Kasumi-1 (cell line): Measurements from ENCODE around the gene CYSTM1.

Experiments
- DNase-seq, 2 experiments: peaks; one replicate each; lab custom pipeline; 2025; lab: John Stamatoyannopoulos, UW

CYSTM1 gene

DNA sequence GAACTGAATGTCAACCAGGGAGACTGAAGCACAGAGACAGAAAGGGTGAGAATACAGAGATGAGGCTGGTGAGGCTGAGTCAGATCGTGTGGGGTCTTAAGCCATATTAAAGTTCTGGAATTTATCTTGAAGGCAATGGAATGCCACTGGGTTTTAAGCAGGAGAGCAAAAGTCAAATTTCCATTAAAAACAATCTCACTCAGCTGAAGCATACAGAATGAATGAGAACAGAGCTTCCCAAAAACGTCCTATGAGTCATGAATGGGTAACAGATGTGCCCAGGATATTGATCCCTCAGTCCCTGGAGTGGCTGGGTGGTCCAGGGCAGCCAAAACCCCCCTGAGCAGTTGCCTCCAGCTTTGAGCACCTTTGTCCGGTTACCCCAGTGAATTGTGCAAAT, 83.0 kb downstream of the CYSTM1 start:
- no peak for DNase-seq

DNA sequence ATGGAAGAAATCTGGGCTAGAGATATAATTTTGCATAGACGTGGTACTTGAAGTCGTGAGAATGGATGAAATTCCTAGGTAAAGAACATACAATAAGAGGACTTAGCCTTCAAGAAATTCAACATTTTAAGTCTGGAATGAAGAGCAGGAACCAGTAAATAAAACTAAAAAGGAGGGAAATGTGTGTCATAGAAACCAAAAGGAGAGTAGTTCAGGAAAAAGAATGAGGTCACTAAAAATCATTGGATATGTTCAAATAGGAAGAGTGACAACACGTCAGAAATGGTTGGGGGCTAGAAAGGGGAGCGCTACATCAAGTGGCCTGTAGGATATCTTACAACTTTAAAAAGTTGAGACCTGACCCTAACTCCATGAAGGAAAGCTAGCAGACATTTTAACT, 83.9 kb downstream of the CYSTM1 start:
- DNase-seq = no peak

DNA sequence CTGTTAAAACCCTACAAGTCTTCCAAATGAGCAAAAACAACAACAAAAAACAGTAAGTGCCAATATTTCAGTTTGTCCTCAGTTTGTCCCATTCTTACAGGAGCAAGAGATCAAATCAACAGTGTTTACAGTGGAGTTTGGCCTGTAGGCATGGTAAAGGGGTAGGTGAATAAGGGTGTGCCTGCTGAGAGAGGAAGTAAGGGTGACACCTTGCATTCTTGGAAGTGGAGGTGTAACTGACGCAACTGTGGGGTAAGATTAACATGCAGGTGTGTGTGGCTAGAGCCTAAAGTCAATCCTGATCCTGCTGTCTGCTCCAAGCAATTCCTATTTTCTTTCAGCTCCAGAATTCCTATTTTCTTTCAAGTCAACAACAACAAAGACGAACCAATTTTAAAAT, 84.5 kb downstream of the CYSTM1 start:
- no peak for DNase-seq

DNA sequence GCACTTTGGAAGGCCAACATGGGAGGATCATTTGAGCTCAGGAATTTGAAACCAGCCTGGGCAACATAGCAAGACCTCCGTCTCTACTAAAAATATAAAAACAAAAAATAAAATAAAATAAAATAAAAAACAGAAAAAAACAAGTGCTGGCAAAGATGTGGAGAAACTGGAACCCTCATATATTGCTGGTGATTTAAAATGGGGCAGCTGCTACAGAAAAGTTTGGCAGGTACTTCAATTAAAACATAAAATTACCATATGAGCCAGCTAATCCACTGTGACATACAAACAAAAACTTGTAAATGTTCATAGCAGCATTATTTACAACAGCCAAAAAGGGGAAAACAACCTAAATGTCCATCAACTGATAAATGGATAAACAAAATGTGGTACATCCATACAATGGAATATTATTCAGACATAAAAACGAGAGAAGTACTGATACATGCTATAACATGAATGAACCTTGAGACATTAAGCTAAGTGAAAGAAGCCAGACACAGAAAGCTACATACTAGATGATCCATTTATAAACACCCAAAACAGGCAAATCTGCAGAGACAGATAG, 85.2 kb downstream of the CYSTM1 start:
- no peak for DNase-seq

DNA sequence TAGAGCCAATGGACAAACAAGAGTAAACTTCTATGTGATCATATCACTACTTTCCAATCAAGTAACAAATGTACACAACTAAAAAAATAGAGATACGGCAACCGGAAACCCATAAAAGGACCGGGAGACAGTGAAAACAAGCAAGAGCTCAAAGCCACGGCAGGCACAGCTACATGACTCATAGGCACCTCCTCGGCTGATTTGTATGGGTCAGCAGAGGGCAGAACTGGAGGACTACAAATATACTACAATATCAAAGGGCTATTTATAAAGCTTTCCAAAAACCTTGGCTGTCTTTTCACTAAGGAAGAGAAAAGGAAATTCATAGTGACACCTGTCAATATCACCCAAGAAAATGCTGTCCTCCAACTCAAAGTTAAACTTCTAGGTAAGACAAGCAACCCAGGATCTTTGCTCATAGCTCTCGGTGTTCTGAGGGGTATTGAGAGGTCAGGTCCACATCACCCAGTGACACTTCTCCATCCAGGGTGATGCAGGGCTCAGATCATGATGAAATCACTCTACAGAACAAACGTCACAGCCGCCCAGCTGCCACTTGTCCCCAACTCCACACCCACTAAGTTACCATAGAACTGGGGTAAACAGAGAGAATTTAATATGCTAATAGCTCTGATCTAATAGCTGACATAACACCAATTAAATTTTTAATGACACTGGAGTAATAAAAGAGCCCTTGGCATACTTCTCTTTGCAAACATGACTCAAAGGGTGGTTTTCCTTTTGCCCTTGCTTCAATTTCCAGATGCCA, 86.6 kb downstream of the CYSTM1 start:
- DNase-seq = peak; percentile 43 to 62

DNA sequence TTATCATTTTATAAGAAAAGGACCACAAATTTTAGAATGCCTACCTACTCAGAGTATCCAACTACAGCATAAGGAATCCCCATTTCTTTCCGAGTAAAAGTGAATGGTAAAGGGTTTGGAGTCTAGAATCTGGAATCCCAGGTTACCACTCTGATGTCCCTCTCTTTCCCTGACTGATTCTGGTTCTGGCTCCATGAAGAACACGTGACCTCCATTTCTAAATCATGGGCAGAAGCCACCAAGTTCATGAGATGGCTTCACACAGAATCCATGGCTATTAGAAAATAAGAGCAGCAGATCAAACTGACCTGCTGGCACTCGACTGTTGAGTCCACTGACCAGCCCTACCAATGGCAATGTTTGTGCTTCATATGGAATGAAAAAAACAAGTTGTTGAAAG, 87.2 kb downstream of the CYSTM1 start:
- no peak for DNase-seq

DNA sequence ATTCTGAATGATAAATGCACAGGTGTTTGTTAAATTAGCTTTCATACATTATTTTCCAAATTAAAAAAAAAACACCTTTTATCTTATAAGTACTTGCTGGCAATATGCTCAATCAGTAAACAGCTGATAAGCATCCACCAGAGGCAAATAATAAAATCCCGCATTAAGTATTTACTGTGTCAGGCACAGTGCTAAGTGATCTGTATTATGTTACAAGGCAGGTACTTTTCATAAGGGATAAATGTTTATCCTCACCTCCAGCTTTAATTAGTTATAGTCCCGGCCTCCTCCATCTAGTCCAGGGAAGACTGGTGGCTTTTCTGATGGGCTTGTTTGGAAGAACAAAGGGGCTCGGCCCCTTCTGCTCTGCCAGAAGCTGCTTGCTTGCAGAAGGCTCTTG, 87.9 kb downstream of the CYSTM1 start:
- no peak for DNase-seq

DNA sequence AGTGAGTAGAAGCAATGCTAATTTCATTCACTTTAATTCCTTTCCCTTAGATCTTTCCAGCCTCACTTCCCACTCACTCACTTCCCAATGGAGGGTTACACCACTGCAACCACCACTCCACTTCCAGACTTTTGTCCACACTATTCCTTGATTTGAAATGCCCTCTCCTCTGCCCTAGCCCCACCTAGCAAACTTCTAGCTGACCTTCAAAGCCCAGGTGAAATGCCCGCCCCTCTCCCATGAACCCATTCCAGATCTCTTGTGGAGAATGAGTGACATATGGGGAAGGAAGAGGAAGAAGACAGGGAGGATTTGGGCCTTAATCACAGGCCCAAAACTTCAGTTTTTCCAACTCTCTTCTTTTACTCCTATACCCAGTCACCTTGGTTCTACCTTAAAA, 90.9 kb downstream of the CYSTM1 start:
- no peak for DNase-seq

DNA sequence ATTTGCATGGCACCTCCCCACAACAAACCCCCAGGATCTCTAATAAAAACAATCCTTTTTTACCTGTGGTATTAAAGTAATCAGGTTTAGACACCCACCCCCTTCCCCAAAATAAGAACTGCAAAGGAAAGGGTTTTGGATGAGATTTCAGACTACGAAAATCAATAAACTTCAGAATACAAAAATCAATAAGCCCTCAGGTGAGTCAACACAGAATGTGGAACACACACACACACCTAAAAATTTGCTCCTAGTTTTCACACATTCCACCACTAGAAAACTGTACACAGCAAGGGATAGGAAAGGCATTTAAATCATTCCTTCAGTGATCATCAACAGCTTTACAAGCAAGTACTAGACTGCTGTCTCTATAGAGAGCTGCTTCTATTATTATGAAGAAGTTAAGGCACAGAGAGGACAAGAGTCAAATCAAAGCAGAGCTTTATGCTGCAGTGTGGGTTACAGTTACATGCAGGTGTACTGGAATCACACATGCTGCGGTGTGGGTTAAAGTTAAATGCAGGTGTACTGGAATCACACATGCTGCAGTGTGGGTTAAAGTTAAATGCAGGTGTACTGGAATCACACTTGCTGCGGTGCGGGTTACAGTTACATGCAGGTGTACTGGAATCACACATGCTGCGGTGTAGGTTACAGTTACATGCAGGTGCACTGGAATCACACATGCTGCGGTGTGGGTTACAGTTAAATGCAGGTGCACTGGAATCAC, 91.6 kb downstream of the CYSTM1 start:
- no peak for DNase-seq

DNA sequence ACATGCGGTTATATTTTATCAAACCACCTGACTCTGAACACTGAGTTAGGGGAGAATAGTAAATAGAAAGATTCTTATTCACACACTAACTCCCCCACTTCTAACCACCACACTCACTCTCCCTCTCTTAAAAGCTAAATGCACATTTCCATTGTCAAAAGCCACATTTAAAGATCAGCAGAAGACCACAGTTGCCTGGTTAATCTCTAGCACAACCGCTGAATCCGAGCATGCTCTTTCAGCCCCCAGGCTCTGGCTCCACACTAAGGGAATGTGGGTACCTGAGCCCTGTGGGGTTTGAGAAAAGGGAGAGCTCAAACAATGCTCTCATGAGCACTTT, 92.2 kb downstream of the CYSTM1 start:
- DNase-seq = no peak

DNA sequence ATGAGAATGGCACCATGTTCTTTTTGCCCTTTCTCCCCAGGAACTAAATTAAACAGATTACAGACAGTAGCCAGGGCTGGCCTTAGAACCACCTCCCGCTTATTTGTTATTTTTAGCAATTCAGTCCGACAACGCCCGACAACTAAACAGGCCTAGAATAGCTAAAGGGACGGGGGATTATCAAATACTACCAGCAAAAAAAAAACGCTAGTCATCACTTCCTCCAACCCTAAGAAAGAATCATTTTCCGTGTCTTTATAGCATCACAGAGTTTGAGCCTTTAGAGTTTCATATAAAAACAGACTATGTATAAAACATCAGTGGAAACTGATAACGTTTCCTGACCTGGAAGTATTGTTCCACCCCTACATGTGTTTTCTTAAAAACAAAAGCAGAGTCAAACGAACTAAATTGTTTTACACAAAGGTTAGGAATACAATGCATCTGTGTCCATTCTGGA, 92.6 kb downstream of the CYSTM1 start:
- no peak for DNase-seq

DNA sequence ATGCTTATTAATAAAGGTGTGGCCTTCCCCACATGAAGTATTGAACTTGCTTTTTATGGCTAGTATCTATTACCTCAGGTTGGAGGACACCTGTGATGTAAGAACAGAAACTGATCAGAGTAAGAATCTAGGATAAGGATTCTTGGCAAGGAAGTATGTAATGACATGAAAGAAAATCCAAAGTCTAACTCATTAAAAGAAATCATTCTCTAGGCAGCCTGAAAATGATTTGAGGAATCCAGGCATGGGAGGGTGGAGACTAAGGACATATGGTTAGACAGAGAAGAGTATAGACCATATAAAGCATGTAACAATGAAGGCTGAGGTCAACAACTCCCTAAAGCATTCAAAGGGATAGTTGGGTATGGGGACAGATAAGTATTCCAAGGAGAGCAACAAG, 95.0 kb downstream of the CYSTM1 start:
- no peak for DNase-seq

DNA sequence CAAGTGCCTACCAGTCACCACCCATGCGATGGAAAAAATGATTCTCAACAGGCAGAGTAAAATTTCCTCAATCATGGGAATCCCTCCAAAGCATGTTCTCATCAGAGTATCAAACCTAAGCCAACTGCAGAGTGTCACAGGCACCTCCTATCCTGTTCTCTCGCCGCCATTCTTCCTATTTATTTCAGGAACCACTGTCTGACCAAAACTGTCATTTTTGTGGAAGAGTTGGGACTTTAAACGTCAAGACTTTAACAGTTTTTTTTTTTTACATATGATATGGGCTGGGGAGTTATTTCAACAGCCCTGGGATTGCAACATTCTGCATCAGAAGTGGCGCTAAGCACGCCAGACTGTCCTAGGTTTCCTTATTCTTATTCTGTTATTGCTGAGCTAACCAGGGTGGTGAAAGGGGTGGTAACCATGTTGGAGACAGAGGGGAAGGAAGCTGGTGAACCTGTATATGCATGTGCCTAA, 98.5 kb downstream of the CYSTM1 start:
- peak; percentile 90 to 92 for DNase-seq

DNA sequence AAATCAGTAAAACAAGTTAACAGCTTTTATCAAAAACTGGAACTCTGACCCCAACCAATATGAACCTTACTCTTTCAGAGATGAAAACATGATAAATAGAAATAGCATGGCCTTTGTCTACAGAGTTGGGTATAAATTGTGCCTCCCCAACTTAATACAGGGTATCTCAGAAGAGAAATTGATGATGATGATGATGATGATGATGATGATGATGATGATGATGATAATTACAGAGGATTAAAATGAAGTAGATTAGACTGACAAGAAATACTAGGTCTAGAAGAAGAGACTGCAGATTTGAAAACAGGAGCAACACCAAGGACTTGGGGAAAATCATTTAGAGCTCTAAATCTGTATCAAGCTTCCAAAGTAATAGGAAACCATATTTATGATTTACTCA, 100.8 kb downstream of the CYSTM1 start:
- DNase-seq = no peak

DNA sequence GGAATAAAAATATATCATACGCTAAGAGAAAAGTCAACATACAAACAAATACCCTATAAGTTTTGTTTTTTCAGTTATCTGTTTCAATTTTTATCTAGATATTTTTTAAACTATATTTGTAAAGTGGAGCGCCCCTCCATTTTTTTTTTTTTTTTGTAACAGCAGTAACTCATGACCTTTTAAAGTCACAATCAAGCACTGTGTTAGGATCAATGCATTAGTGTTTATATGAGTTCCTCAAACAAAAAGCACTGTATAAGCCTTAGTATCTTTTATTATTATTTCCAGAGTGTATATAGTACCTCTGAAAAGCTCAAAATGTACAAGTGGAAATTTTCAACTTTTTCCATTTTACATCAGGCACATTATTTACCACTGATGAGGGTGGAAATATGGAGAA, 107.3 kb downstream of the CYSTM1 start:
- no peak for DNase-seq

DNA sequence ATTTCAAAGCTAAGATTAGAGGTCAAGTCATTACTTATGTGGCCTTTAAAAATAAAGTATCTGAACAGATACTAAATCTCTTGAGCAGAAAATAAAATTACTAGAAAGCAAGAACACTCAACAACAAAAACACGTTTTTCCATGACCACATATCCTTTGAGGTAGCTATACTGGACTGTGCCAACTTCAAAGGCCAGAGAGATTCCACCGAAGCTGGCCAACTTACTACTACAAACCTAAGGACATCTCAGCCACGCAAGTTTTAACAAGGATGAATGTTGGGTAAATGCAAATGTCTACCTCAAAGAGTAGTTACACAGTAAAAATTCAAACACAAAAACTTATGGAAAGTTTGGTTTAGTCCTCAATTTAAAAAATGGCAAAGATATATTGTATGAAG, 109.0 kb downstream of the CYSTM1 start:
- no peak for DNase-seq

DNA sequence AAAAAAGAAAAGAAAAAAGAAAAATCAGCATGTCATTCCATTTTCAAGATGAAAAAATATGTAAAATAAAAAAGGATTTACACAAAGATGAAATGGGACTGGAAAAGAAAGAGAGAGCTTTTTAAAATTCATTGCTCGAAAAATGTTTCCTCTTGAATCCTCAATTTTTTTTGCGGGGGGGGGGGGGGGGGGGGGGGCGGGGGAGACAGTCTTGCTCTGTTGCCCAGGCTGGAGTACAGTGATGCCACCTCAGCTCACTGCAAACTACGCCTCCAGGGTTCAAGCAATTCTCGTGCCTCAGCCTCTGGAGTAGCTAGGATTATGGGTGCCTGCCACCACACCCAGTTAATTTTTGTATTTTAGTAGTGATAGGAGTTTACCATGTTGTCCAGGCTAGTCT, 111.4 kb downstream of the CYSTM1 start:
- no peak for DNase-seq

DNA sequence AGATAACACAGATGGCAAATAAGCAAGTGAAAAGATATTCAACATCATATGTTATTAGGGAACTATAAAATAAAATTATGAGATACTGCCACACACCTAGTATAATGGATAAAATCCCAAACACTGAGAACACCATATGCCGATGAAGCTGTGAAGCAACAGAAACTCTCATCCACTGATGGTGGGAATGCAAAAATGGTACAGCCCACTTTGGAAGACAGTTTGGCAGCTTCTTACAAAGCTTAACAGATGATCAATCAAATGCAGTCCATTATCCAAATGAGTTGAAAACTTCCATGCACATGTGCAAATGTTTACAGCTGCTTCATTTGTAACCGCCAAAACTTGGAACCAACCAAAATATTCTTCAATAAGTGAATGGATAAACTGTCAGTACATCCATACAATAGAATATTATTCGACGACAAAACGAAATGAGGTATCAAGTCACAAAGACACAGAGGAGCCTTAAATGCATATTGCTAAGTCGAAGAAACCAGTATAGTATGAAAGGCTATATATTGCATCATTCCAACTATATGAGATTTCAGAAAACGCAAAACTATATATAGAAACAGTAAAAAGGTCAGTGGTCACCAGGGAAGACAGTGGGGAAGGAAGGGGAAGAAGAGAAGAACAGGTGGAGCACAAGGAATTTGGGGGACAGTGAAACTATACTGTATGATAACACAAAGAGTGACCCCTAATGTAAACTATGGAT, 113.0 kb downstream of the CYSTM1 start:
- DNase-seq = no peak

DNA sequence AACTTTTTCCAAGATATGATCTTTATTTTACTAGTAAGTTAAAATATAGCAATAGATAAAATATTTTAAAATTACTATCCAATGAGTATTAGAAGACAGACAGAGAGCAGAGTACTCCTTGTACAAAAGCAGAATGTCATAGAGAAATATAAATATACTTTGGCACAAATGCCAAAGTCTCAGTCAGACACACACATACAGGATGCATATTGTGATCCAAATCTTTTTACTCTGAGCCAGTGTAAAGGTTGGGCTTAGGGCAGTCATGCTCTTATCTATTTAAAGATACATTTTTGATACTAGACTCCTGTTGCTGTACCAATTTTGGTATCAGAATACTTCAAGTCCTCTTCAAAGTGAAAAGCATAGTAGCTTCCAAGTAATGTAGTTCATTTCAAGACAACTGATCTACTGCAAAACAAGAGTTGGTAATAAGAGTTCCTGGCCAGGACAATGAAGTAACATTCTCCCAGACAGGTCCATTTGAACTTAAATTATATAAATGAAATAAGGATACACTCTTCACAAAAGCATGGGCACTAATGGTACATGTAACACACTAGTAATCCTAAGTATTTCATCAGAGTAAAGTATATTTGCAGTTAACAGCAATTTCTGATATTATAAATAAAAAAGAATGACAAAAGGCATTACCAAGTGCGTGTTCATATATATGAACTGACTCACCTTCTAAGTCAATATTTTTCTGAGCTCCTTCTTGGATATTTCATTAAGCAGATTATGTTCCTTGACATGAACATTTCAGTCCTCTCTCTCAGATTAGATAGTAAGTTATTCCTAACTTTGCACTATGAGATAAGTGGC, 117.4 kb downstream of the CYSTM1 start:
- DNase-seq = no peak
